ENCODE measurements around the gene TANGO2. TPM values are rescaled to one million over a fixed set of nuclear protein-coding genes. Genes with fewer than 3 reads are reported as not detected.

Gene TANGO2
- 11.3 and 15.7 TPM in 2 replicates for total RNA-seq (2014; rRNA removed; shearing (Covaris generic))

- DNase-seq = peak; percentile 100
- peak within 1 kb of the TSS; percentile 76 for H3K4me3 ChIP-seq (ENCODE audit: insufficient read depth, low read depth, low read length)
- H3K36me3 ChIP-seq (replicated peaks; ENCODE audit: control insufficient read depth, insufficient read depth, low read length) = no peaks in the 10 kb centered on the region
- peaks cover 38% of the 10 kb centered on the region for H3K27me3 ChIP-seq (ENCODE audit: control insufficient read depth, insufficient read depth, low read length)
Observed at GRCh38 chr22:20020533-20021195, at the start of gene TANGO2. Gene TANGO2 (plus strand): TSS chr22:20021110. CDS start chr22:20036799, 15,689 bp downstream.

- DNase-seq = no peak
- Histone ChIP-seq H3K27me3 (ENCODE audit: control insufficient read depth, insufficient read depth, low read length) (no peaks in the 10 kb centered on the region), H3K4me3 (ENCODE audit: insufficient read depth, low read depth, low read length) (no peak overlapping the region), H3K36me3 (replicated peaks; ENCODE audit: control insufficient read depth, insufficient read depth, low read length) (peaks cover 10% of the 10 kb centered on the region)
Observed at GRCh38 chr22:19971276-19972124, 49.4 kb upstream of the TANGO2 start.

GRCh38 chr22:19972251-19972650 is 48.7 kb upstream of the TANGO2 start:
- H3K27me3 ChIP-seq (ENCODE audit: control insufficient read depth, insufficient read depth, low read length) = no peaks in the 10 kb centered on the region
- no peak for DNase-seq
- no peak overlapping the region for H3K4me3 ChIP-seq (ENCODE audit: insufficient read depth, low read depth, low read length)
- peaks cover 10% of the 10 kb centered on the region for H3K36me3 ChIP-seq (replicated peaks; ENCODE audit: control insufficient read depth, insufficient read depth, low read length)

DNA sequence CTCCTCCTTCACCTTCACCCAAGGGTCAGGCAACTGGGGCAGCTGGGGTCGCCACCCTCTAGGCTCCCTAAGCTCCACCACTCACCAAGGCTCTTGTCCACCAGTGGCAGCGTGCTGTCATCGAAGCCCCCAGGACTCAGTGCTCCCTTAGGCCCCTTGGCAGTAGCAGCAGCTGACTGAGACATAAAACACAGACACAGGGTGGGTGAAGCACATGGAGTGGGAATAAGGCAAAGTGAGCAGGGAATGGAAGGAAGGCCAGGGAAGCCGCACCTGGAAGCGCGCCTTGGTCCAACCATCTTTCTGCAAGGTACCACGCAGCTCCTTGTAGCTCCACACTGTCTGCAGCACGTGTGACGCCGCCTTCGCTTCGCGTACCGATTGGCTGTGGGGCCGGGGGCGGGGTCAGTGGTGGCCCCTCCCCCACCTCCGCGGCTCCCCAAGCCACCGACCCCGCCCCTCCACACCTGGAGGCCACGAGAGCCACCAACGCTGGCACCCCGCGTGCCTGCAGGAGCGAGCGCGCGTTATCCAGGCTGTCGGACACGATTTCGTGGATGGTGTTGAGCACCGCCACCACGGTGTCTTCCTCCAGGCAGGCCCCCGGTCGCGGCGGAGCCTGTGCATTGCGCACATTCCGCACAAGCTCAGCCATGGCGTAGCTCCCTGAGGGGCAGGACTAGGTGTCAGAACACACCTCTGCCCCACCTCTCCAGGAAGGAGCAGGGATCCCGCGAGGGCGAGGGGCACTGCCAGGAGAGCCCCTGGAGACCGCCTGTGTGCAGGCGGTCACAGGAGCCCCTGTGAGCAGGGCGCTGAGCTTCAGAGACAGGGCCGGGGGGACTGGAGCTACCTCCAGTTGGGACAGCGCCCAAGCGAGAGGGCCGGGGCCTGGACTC is 48.0 kb upstream of the TANGO2 start:
- Histone ChIP-seq H3K36me3 (replicated peaks; ENCODE audit: control insufficient read depth, insufficient read depth, low read length) (peaks cover 9% of the 10 kb centered on the region), H3K27me3 (ENCODE audit: control insufficient read depth, insufficient read depth, low read length) (no peaks in the 10 kb centered on the region), H3K4me3 (ENCODE audit: insufficient read depth, low read depth, low read length) (no peak overlapping the region)
- peak; percentile 91 for DNase-seq

DNA sequence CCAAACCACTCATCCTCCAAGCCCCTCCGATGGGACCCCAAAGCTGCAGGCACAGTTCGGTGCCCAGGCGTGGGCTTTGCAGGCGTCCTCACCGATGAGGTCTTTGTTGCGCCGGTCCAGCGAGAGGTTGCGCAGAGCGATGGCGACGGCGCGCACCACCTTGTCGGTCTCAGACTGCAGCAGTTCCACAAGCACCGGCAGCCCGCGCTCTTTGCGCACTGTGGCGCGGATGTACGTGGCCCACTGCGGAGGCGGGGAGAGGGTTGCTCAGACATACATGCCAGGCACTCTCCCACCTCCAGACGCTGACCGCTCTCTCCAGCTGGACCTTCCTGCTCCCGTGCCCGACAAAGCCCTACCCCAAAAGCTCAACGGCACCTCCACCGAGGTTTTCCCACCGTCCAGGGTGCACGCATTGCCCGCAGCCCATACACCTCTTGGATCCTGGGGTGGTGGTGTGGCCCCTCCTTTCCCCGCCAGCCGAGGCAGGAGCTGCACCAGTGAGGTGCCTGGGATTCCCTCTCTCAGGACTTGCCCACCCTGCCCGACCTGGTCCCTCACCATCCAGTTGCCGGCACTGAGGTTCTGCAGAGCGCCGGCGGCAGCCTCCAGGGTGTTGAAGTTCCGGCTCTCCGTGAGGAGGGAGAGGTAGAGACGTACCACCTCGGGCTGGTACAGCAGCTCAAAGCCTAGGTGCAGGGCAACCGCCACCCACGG is 47.2 kb upstream of the TANGO2 start:
- no peak overlapping the region for H3K4me3 ChIP-seq (ENCODE audit: insufficient read depth, low read depth, low read length)
- H3K27me3 ChIP-seq (ENCODE audit: control insufficient read depth, insufficient read depth, low read length) = no peaks in the 10 kb centered on the region
- no peak for DNase-seq

GRCh38 chr22:19974268-19974861 is 46.5 kb upstream of the TANGO2 start:
- H3K27me3 ChIP-seq (ENCODE audit: control insufficient read depth, insufficient read depth, low read length) = no peaks in the 10 kb centered on the region
- DNase-seq = peak; percentile 99
- H3K36me3 ChIP-seq (replicated peaks; ENCODE audit: control insufficient read depth, insufficient read depth, low read length) = peaks cover 10% of the 10 kb centered on the region
- H3K4me3 ChIP-seq (ENCODE audit: insufficient read depth, low read depth, low read length) = no peak overlapping the region

More for the DNA sequence above, 47.2 kb upstream of the TANGO2 start:
- H3K36me3 ChIP-seq (replicated peaks; ENCODE audit: control insufficient read depth, insufficient read depth, low read length) = peaks cover 9% of the 10 kb centered on the region

- Histone ChIP-seq H3K4me3 (ENCODE audit: insufficient read depth, low read depth, low read length) (no peak overlapping the region), H3K36me3 (replicated peaks; ENCODE audit: control insufficient read depth, insufficient read depth, low read length) (peaks cover 11% of the 10 kb centered on the region), H3K27me3 (ENCODE audit: control insufficient read depth, insufficient read depth, low read length) (no peaks in the 10 kb centered on the region)
- DNase-seq = peak; percentile 66
Observed at GRCh38 chr22:19974935-19975706, 45.8 kb upstream of the TANGO2 start.

- H3K36me3 ChIP-seq (replicated peaks; ENCODE audit: control insufficient read depth, insufficient read depth, low read length) = peaks cover 12% of the 10 kb centered on the region
Observed at GRCh38 chr22:19975707-19976035, 45.2 kb upstream of the TANGO2 start.

GRCh38 chr22:19976671-19977070 is 44.2 kb upstream of the TANGO2 start:
- Histone ChIP-seq H3K4me3 (ENCODE audit: insufficient read depth, low read depth, low read length) (no peak overlapping the region), H3K36me3 (replicated peaks; ENCODE audit: control insufficient read depth, insufficient read depth, low read length) (peaks cover 7% of the 10 kb centered on the region), H3K27me3 (ENCODE audit: control insufficient read depth, insufficient read depth, low read length) (no peaks in the 10 kb centered on the region)
- DNase-seq = no peak

More at GRCh38 chr22:19975707-19976035, 45.2 kb upstream of the TANGO2 start:
- no peak for DNase-seq
- H3K4me3 ChIP-seq (ENCODE audit: insufficient read depth, low read depth, low read length) = no peak overlapping the region
- no peaks in the 10 kb centered on the region for H3K27me3 ChIP-seq (ENCODE audit: control insufficient read depth, insufficient read depth, low read length)

- Histone ChIP-seq H3K36me3 (replicated peaks; ENCODE audit: control insufficient read depth, insufficient read depth, low read length) (peaks cover 7% of the 10 kb centered on the region), H3K27me3 (ENCODE audit: control insufficient read depth, insufficient read depth, low read length) (no peaks in the 10 kb centered on the region), H3K4me3 (ENCODE audit: insufficient read depth, low read depth, low read length) (no peak overlapping the region)
- no peak for DNase-seq
Observed at GRCh38 chr22:19977296-19978243, 43.3 kb upstream of the TANGO2 start.

DNA sequence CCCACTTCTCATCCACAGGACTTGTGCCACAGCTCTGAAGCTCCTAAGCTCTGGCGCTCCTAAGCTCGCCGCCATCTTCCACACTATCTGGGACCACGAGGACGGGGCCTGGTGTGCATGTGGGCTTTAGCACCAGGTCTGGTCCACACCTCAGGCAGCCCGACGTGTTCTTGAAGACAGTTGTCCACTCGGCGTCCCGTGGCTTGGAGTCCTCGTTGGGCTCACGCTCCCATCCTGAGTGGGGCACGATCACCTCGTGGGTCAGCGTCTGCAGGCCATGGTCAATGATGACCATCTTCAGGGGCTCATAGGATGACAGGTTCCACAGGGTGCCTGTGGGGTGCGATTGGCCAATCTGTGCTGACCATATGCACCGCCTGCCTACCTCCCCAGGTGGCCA is 42.2 kb upstream of the TANGO2 start:
- Histone ChIP-seq H3K27me3 (ENCODE audit: control insufficient read depth, insufficient read depth, low read length) (no peaks in the 10 kb centered on the region), H3K36me3 (replicated peaks; ENCODE audit: control insufficient read depth, insufficient read depth, low read length) (peaks cover 5% of the 10 kb centered on the region), H3K4me3 (ENCODE audit: insufficient read depth, low read depth, low read length) (no peak overlapping the region)
- no peak for DNase-seq

DNA sequence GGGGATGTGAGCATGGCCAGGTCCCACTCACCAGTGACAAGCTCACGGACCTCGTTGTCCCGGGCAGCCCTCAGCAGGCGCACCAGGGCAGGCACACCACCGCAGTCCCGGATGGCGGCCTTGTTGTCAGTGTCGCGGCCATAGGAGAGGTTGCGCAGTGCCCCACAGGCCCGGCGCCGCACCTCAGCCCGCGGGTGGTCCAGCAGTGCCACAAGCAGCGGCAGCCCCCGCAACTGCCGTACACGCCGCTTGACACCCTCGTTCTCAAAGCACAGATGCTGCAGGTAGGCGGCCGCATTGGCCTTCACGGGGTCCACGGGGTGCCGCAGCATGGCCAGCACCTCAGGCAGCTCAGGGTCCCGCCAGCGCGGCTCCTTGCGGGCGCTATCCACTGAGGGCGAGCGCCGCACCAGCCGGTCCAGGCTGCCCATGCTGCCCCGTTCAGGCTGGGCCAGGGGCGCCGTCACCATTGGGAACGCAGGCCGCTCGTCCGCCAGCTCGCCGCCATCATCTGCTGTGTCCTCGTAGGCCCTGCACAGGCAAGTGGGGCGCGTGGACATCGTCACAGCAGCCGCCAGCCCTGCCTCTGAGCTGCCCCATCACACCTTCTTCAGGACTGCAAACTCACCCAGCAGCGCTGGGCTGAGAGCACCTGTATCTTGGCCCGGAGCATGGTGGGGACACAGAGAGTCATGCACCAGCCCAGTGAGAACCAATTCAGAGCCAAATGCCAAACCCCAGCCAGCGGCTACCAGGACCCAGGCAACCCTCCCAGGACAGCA is 41.0 kb upstream of the TANGO2 start:
- H3K4me3 ChIP-seq (ENCODE audit: insufficient read depth, low read depth, low read length) = no peak overlapping the region
- peaks cover 5% of the 10 kb centered on the region for H3K36me3 ChIP-seq (replicated peaks; ENCODE audit: control insufficient read depth, insufficient read depth, low read length)
- H3K27me3 ChIP-seq (ENCODE audit: control insufficient read depth, insufficient read depth, low read length) = no peaks in the 10 kb centered on the region
- no peak for DNase-seq

Measured in H7 (cell line).